Esophagus squamous epithelium (tissue), 4 donors: ENCODE measurements around the gene NRAS.

ENCODE experiments used
- POLR2A ChIP-seq, 4 donors: fragments of 450-650 bp; IDR thresholded peaks; one replicate each; pipeline ENCODE4 v1.6.1; 2017; ENCODE audit warnings: antibody characterized with exemption in 4 of 4, mild to moderate bottlenecking in 4 of 4, moderate library complexity in 3 of 4
- TF ChIP-seq, protein P1 (sequence below), 6 experiments: fragments of 450-650 bp in 4 of 6; fragments of 200-600 bp in 2 of 6; sonication (generic) in 2 of 6; IDR thresholded peaks; one replicate each; pipeline ENCODE4 v1.5.1; 2016 to 2019; ENCODE audit warnings: antibody characterized with exemption in 6 of 6, mild to moderate bottlenecking in 4 of 6, moderate library complexity in 4 of 6

DNA sequence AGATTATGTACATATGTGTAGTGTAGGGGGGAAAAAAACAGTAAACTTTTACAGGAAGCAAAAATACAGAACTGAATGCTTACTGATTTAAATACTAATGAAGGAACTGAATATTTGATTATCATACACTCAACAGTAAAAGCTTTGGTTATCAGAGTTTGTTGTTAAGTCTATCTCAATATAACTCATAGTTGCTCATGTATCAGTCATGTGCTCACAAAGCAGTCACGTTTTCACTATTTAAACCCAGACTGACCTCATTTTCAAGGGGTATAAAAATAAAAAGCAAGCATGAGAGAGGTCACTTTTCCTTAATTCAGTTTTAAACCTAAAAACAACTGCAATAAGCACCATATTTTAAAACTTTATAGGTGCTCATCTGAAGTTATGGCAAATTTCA, 6.9 kb upstream of the NRAS start:
- TF ChIP-seq POLR2A (IDR thresholded peaks at IDR 0.05) = no peak
- TF ChIP-seq, protein P1, sequence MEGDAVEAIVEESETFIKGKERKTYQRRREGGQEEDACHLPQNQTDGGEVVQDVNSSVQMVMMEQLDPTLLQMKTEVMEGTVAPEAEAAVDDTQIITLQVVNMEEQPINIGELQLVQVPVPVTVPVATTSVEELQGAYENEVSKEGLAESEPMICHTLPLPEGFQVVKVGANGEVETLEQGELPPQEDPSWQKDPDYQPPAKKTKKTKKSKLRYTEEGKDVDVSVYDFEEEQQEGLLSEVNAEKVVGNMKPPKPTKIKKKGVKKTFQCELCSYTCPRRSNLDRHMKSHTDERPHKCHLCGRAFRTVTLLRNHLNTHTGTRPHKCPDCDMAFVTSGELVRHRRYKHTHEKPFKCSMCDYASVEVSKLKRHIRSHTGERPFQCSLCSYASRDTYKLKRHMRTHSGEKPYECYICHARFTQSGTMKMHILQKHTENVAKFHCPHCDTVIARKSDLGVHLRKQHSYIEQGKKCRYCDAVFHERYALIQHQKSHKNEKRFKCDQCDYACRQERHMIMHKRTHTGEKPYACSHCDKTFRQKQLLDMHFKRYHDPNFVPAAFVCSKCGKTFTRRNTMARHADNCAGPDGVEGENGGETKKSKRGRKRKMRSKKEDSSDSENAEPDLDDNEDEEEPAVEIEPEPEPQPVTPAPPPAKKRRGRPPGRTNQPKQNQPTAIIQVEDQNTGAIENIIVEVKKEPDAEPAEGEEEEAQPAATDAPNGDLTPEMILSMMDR (IDR thresholded peaks at IDR 0.05) = no peak
